Measurements from ENCODE around the gene CCDC30.

- no peak for TF ChIP-seq CTCF (IDR thresholded peaks at IDR 0.05)
- TF ChIP-seq POLR2A (IDR thresholded peaks at IDR 0.05) = no peak
Measured at GRCh38 chr1:42676534-42677087, 213.5 kb downstream of the CCDC30 start.
